DOHH2 (cell line): ENCODE measurements around the gene RBCK1.

ENCODE experiments used
- H3F3A ChIP-seq: fragments of 200-600 bp; sonication (generic), shearing (Covaris generic); 2 replicates; pipeline ENCODE4 v1.6.0; 2016; ENCODE audit warnings: antibody characterized with exemption, mild to moderate bottlenecking; ENCODE audit not compliant: control insufficient read depth, insufficient read depth
- H3K27ac ChIP-seq: fragments of 200-600 bp; sonication (generic); 2 replicates; pipeline ENCODE4 v1.5.1; 2014; ENCODE audit warnings: low read depth, mild to moderate bottlenecking, low read length, moderate library complexity
- H3K27me3 ChIP-seq: fragments of 200-600 bp; sonication (generic); 2 replicates; pipeline ENCODE4 v1.6.1; 2014; ENCODE audit warnings: mild to moderate bottlenecking, low read length, mixed read lengths; ENCODE audit not compliant: control insufficient read depth
- H3K36me3 ChIP-seq: fragments of 200-600 bp; sonication (generic); 2 replicates; pipeline ENCODE4 v1.6.1; 2014; ENCODE audit warnings: mild to moderate bottlenecking, low read length, moderate library complexity, mixed read lengths; ENCODE audit not compliant: control insufficient read depth
- H3K4me1 ChIP-seq: fragments of 200-600 bp; sonication (generic); 2 replicates; pipeline ENCODE4 v1.6.1; 2014; ENCODE audit warnings: mild to moderate bottlenecking, low read length, mixed read lengths; ENCODE audit not compliant: control insufficient read depth
- H3K4me2 ChIP-seq: fragments of 200-600 bp; sonication (generic); 2 replicates; pipeline ENCODE4 v1.6.0; 2014; ENCODE audit warnings: mild to moderate bottlenecking, low read length, moderate library complexity
- H3K4me3 ChIP-seq: fragments of 200-600 bp; sonication (generic); 2 replicates; pipeline ENCODE4 v1.5.1; 2014; ENCODE audit warnings: mild to moderate bottlenecking, low read length, mixed read lengths
- H3K79me2 ChIP-seq: fragments of 200-600 bp; sonication (generic); 2 replicates; pipeline ENCODE4 v1.6.1; 2014; ENCODE audit warnings: mild to moderate bottlenecking, low read length, mixed read lengths; ENCODE audit not compliant: control insufficient read depth
- H3K9me2 ChIP-seq: fragments of 200-600 bp; sonication (generic); replicated peaks from 2 replicates; pipeline ENCODE4 v1.6.1; 2014; ENCODE audit warnings: mild to moderate bottlenecking, low read length, mixed read lengths; ENCODE audit not compliant: control insufficient read depth
- H3K9me3 ChIP-seq: fragments of 200-600 bp; sonication (generic); 2 replicates; pipeline ENCODE4 v1.6.1; 2014; ENCODE audit warnings: antibody characterized with exemption, low read length, mixed read lengths; ENCODE audit not compliant: control insufficient read depth, insufficient read depth
- H4K20me1 ChIP-seq: fragments of 200-600 bp; sonication (generic); 2 replicates; pipeline ENCODE4 v1.6.0; 2014; ENCODE audit warnings: low read depth, mild to moderate bottlenecking, antibody characterized with exemption, low read length, moderate library complexity; ENCODE audit not compliant: control insufficient read depth, insufficient read depth
- EZH2phosphoT487 ChIP-seq: fragments of 200-600 bp; sonication (generic); IDR thresholded peaks from 2 replicates; pipeline ENCODE4 v1.6.1; 2017; ENCODE audit warnings: borderline replicate concordance, mild to moderate bottlenecking, antibody characterized with exemption, low read length, moderate library complexity, mixed read lengths
- TF ChIP-seq, protein P1 (sequence below): fragments of 200-600 bp; sonication (generic); IDR thresholded peaks from one replicate; pipeline ENCODE4 v1.5.1; 2014; ENCODE audit warnings: antibody characterized with exemption, mild to moderate bottlenecking, low read depth, low read length; ENCODE audit not compliant: poor library complexity, severe bottlenecking

RBCK1 gene

DNA sequence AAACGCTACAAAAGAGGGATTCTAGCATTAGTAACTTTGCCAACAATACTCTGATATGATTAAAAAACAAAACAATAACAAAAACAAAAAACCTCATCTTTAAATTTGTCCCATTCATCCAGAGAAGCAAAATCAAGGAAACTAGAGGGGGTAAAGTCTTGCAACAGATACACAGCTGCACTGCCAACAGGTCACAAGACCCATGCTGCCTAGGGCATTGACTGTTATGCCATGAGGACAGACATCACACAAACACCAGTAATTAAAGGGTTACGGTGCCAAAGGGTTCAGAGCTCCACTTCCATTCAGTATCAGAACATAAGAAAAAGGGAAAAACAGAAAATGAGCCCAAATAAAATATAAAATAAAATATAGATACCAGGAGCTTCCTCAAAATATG is 52.6 kb downstream of the RBCK1 start:
- no peaks in the 10 kb centered on the region for H3K9me2 ChIP-seq
- no peaks in the 10 kb centered on the region for H3K9me3 ChIP-seq
- H3K27me3 ChIP-seq: no peaks in the 10 kb centered on the region
- peaks cover 12% of the 10 kb centered on the region; the same call in 1 of the 2 replicates for H4K20me1 ChIP-seq
- peak overlapping the region; percentile 68 for H3K4me2 ChIP-seq
- no peaks in the 10 kb centered on the region for H3F3A ChIP-seq
- peak overlapping the region; percentile 8; the same call in 1 of the 2 replicates for H3K4me3 ChIP-seq
- H3K79me2 ChIP-seq: peaks cover 55% of the 10 kb centered on the region
- peaks cover 4% of the 10 kb centered on the region; the same call in 1 of the 2 replicates for H3K36me3 ChIP-seq
- H3K4me1 ChIP-seq: peaks cover 28% of the 10 kb centered on the region
- H3K27ac ChIP-seq: no peak overlapping the region
- TF ChIP-seq, protein P1, sequence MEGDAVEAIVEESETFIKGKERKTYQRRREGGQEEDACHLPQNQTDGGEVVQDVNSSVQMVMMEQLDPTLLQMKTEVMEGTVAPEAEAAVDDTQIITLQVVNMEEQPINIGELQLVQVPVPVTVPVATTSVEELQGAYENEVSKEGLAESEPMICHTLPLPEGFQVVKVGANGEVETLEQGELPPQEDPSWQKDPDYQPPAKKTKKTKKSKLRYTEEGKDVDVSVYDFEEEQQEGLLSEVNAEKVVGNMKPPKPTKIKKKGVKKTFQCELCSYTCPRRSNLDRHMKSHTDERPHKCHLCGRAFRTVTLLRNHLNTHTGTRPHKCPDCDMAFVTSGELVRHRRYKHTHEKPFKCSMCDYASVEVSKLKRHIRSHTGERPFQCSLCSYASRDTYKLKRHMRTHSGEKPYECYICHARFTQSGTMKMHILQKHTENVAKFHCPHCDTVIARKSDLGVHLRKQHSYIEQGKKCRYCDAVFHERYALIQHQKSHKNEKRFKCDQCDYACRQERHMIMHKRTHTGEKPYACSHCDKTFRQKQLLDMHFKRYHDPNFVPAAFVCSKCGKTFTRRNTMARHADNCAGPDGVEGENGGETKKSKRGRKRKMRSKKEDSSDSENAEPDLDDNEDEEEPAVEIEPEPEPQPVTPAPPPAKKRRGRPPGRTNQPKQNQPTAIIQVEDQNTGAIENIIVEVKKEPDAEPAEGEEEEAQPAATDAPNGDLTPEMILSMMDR: no peak
- TF ChIP-seq EZH2phosphoT487: no peak

GRCh38 chr20:461254-462198 is 53.4 kb downstream of the RBCK1 start:
- Histone ChIP-seq H3K9me3 (no peaks in the 10 kb centered on the region), H3K9me2 (no peaks in the 10 kb centered on the region), H3K79me2 (peaks cover 50% of the 10 kb centered on the region), H3K36me3 (peaks cover 4% of the 10 kb centered on the region; the same call in 1 of the 2 replicates), H3K4me2 (peak overlapping the region; percentile 68), H3F3A (no peaks in the 10 kb centered on the region), H4K20me1 (peaks cover 12% of the 10 kb centered on the region; the same call in 1 of the 2 replicates), H3K27ac (no peak overlapping the region), H3K4me1 (peaks cover 28% of the 10 kb centered on the region), H3K27me3 (no peaks in the 10 kb centered on the region), H3K4me3 (peak overlapping the region; percentile 86)
- no peak for TF ChIP-seq EZH2phosphoT487
- TF ChIP-seq, protein P1: no peak

- H3K9me2 ChIP-seq: no peaks in the 10 kb centered on the region
- peaks cover 2% of the 10 kb centered on the region for H3K9me3 ChIP-seq
- TF ChIP-seq, protein P1: no peak
- TF ChIP-seq EZH2phosphoT487: no peak
- H3K4me1 ChIP-seq: peaks cover 28% of the 10 kb centered on the region
- no peaks in the 10 kb centered on the region for H3K27me3 ChIP-seq
- H3K79me2 ChIP-seq: peaks cover 48% of the 10 kb centered on the region
- H4K20me1 ChIP-seq: peaks cover 12% of the 10 kb centered on the region; the same call in 1 of the 2 replicates
- peak within 1 kb of the TSS; percentile 86 for H3K4me3 ChIP-seq
- peak within 1 kb of the TSS; percentile 96 for H3K4me2 ChIP-seq
- H3K36me3 ChIP-seq: peaks cover 4% of the 10 kb centered on the region; the same call in 1 of the 2 replicates
- H3K27ac ChIP-seq: peak within 1 kb of the TSS; percentile 23; the same call in 1 of the 2 replicates
- no peaks in the 10 kb centered on the region for H3F3A ChIP-seq
These were observed 54.3 kb downstream of the RBCK1 start, which contains the start of gene TBC1D20 for GRCh38 chr20:462199-462991. Gene TBC1D20, minus strand, starts transcription at chr20:462533. Its CDS starts 128 bp downstream, at chr20:462405.
